ENCODE measurements around the gene RNF150.

GRCh38 chr4:140813804-140814203 lies 319.5 kb downstream of the RNF150 start:
- no peak for TF ChIP-seq CTCF (IDR thresholded peaks at IDR 0.05)
- no peak for TF ChIP-seq POLR2A (IDR thresholded peaks at IDR 0.05)

Measured in uterus (tissue), 2 donors.